Esophagus muscularis mucosa (tissue), 4 donors: ENCODE results near the gene C6orf141. TPM values are rescaled to one million over a fixed set of nuclear protein-coding genes. Genes with fewer than 3 reads are reported as not detected.

Experiments used
- DNase-seq: peaks from one replicate; pipeline ENCODE4 v3.0.0-alpha.2; 2017; ENCODE audit errors: extremely low spot score
- H3K27ac ChIP-seq, 4 donors: fragments of 200-600 bp; sonication (generic); replicated peaks in 1 of 4; 1 replicate in 3 of 4; 2 replicates in 1 of 4; pipeline ENCODE4 v1.5.1; 2016 to 2019; ENCODE audit warnings: mild to moderate bottlenecking in 1 of 4
- H3K27me3 ChIP-seq, 4 donors: fragments of 200-600 bp; sonication (generic); one replicate each; pipeline versions ENCODE4 v1.5.1 to v1.6.0; 2016 to 2019
- H3K36me3 ChIP-seq, 4 donors: fragments of 200-600 bp; sonication (generic); one replicate each; pipeline ENCODE4 v1.5.1; 2016 to 2019
- H3K4me1 ChIP-seq, 4 donors: fragments of 200-600 bp; sonication (generic); one replicate each; pipeline ENCODE4 v1.5.1; 2016 to 2019
- H3K4me3 ChIP-seq, 4 donors: fragments of 200-600 bp; sonication (generic); 1 replicate in 2 of 4; 2 replicates in 2 of 4; pipeline ENCODE4 v1.5.1; 2016 to 2019; ENCODE audit warnings: mild to moderate bottlenecking in 4 of 4, moderate library complexity in 1 of 4
- H3K9me3 ChIP-seq, 4 donors: fragments of 200-600 bp; sonication (generic); 1 replicate in 3 of 4; 2 replicates in 1 of 4; pipeline ENCODE4 v1.5.1; 2016 to 2019
- CTCF ChIP-seq, 3 experiments: fragments of 200-600 bp in 2 of 3; fragments of 450-650 bp in 1 of 3; sonication (generic) in 2 of 3; IDR thresholded peaks; one replicate each; pipeline ENCODE4 v1.5.1; 2017 to 2019; ENCODE audit warnings: antibody characterized with exemption in 3 of 3, mild to moderate bottlenecking in 2 of 3, moderate library complexity in 1 of 3
- EP300 ChIP-seq: sonication (generic); formaldehyde crosslinking; IDR thresholded peaks from one replicate; pipeline ENCODE4 v1.6.1; 2017; ENCODE audit warnings: antibody characterized with exemption
- POLR2A ChIP-seq: fragments of 450-650 bp; IDR thresholded peaks from one replicate; pipeline ENCODE4 v1.6.1; 2017; ENCODE audit warnings: antibody characterized with exemption, moderate library complexity, mild to moderate bottlenecking, low read depth
- POLR2AphosphoS5 ChIP-seq, 2 donors: sonication (generic); formaldehyde crosslinking; IDR thresholded peaks; one replicate each; pipeline ENCODE4 v1.6.1; 2017; ENCODE audit warnings: antibody characterized with exemption in 2 of 2
- WGBS: methylation state at CpG from one replicate; pipeline ENCODE4 v1.1.5; 2018; 5-methylcytosine and 5-hydroxymethylcytosine counted together
- intact Hi-C: fragments of 100-400 bp; cut with DNase I; formaldehyde crosslinking; loops from one replicate; pipeline ENCODE4 v1.15.1; 2023
- total RNA-seq, 4 donors: library from RNA; depleted of rRNA; stranded (reverse); fragments of >200 nt; gene quantifications; one replicate each; pipeline versions ENCODE4 v1.1.0 to v1.2.1, GENCODE V29; 2016

C6orf141 gene
- total RNA-seq, 4 donors from 2014 or later: 1.2 to 2.5 (median 1.9) TPM

- intact Hi-C loops: no loop called here
- 98% methylated on average over 2 of the region's 2 CpGs for WGBS
- DNase-seq: no peak
- no peaks in the 10 kb centered on the region for H3K36me3 ChIP-seq
- no peak overlapping the region for H3K4me3 ChIP-seq
- TF ChIP-seq POLR2AphosphoS5 (IDR thresholded peaks at IDR 0.05) (no peak), EP300 (no peak), POLR2A (no peak), CTCF (IDR thresholded peaks at IDR 0.05) (no peak)
- no peaks in the 10 kb centered on the region for H3K4me1 ChIP-seq
- no peak overlapping the region for H3K27ac ChIP-seq
- no peaks in the 10 kb centered on the region for H3K27me3 ChIP-seq
- no peaks in the 10 kb centered on the region for H3K9me3 ChIP-seq
These were observed 32.5 kb upstream of the C6orf141 start for GRCh38 chr6:49517919-49518318.

GRCh38 chr6:49519660-49520059 is 30.8 kb upstream of the C6orf141 start:
- intact Hi-C loops: no loop called here
- H3K27ac ChIP-seq: no peak overlapping the region
- no peaks in the 10 kb centered on the region for H3K36me3 ChIP-seq
- no peak overlapping the region for H3K4me3 ChIP-seq
- TF ChIP-seq EP300: no peak
- TF ChIP-seq POLR2AphosphoS5 (IDR thresholded peaks at IDR 0.05): no peak
- no peak for TF ChIP-seq POLR2A
- TF ChIP-seq CTCF (IDR thresholded peaks at IDR 0.05): no peak
- H3K9me3 ChIP-seq: no peaks in the 10 kb centered on the region
- no peak for DNase-seq
- H3K27me3 ChIP-seq: no peaks in the 10 kb centered on the region
- no peaks in the 10 kb centered on the region for H3K4me1 ChIP-seq
- 67% methylated on average over 1 of the region's 1 CpG for WGBS

GRCh38 chr6:49522710-49523593 is 27.5 kb upstream of the C6orf141 start:
- H3K27ac ChIP-seq: no peak overlapping the region
- H3K4me1 ChIP-seq: no peaks in the 10 kb centered on the region
- H3K27me3 ChIP-seq: no peaks in the 10 kb centered on the region
- no peaks in the 10 kb centered on the region for H3K36me3 ChIP-seq
- no peak overlapping the region for H3K4me3 ChIP-seq
- TF ChIP-seq POLR2AphosphoS5 (IDR thresholded peaks at IDR 0.05) (no peak), EP300 (no peak), POLR2A (no peak)
- intact Hi-C loops: no loop called here
- no peaks in the 10 kb centered on the region for H3K9me3 ChIP-seq
- 78% methylated on average over 7 of the region's 7 CpGs for WGBS
- DNase-seq: no peak

GRCh38 chr6:49523901-49524300 is 26.6 kb upstream of the C6orf141 start:
- no peaks in the 10 kb centered on the region for H3K4me1 ChIP-seq
- no peaks in the 10 kb centered on the region for H3K9me3 ChIP-seq
- DNase-seq: no peak
- H3K27me3 ChIP-seq: no peaks in the 10 kb centered on the region
- WGBS: 88% methylated on average over 1 of the region's 1 CpG
- no peak overlapping the region for H3K27ac ChIP-seq
- no peak overlapping the region for H3K4me3 ChIP-seq
- TF ChIP-seq POLR2AphosphoS5 (IDR thresholded peaks at IDR 0.05) (no peak), CTCF (IDR thresholded peaks at IDR 0.05) (no peak), EP300 (no peak), POLR2A (no peak)
- intact Hi-C loops: no loop called here
- no peaks in the 10 kb centered on the region for H3K36me3 ChIP-seq

GRCh38 chr6:49524541-49524940 is 25.9 kb upstream of the C6orf141 start:
- DNase-seq: no peak
- Histone ChIP-seq H3K9me3 (no peaks in the 10 kb centered on the region), H3K36me3 (no peaks in the 10 kb centered on the region), H3K27ac (no peak overlapping the region), H3K4me1 (no peaks in the 10 kb centered on the region), H3K4me3 (no peak overlapping the region), H3K27me3 (no peaks in the 10 kb centered on the region)
- 91% methylated on average over 7 of the region's 7 CpGs for WGBS
- intact Hi-C loops: no loop called here
- TF ChIP-seq CTCF (IDR thresholded peaks at IDR 0.05) (no peak), POLR2AphosphoS5 (IDR thresholded peaks at IDR 0.05) (no peak), EP300 (no peak), POLR2A (no peak)
